ENCODE data around the gene SV2B. TPM values are rescaled to one million over a fixed set of nuclear protein-coding genes. Genes with fewer than 3 reads are reported as not detected.

SV2B gene
- total RNA-seq, 2 experiments from 2014 or later, result not detected

DNA sequence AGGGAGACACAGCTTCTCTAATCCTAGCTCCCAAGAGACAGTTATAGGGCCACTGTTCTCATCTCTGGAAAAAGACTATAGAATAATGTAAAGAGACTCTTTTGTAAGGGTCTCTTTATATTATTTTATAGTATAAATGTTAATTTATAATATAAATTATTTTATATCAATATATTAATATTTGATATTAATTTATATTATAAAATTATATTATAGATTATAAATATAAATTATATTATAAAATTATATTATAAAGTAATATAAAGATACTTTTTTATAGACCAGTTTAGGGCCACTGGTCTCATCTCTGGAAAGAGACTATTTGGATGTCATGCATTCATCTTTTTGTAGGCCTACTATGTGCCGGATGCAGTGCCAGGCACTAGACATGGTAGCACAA is 53.9 kb downstream of the SV2B start:
- no peaks in the 10 kb centered on the region for H3K36me3 Mint-ChIP-seq
- no peak overlapping the region for H3K27ac Mint-ChIP-seq
- no peaks in the 10 kb centered on the region for H3K9me3 Mint-ChIP-seq (ENCODE audit: low read depth)
- DNase-seq (no peak), ATAC-seq (no peak)
- CTCF ChIA-PET, result no interaction called here
- peaks cover 36% of the 10 kb centered on the region for H3K27me3 Mint-ChIP-seq
- no peaks in the 10 kb centered on the region for H3K4me1 Mint-ChIP-seq
- H3K4me3 Mint-ChIP-seq, result no peak overlapping the region

DNA sequence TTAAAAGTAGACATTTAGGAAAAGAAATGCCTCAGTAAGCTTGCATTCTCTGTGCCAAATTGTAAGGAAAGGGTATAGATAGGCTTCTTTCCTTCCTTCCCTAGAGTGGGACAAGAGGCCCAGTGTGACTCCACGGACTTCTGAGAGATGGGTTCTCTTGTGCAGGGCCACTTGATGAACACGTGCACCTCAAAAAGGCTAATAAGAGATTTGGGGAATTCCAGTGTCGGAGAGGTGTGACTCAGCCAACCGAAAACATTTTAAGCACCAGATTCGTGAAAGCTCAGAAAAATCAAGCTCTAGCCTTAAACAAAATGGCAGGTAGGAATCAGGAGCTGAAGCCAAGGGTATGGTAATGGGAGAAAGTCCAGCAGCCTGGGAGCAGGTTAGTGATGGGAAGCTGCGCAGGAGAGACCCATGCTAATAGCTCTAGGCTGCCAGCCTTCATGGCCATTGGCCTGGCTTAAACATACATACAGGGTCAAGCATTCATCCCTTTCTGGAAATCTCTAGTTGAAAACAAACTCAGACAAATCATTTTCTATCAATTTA is 56.2 kb downstream of the SV2B start:
- no peaks in the 10 kb centered on the region for H3K4me1 Mint-ChIP-seq
- H3K27ac Mint-ChIP-seq, result no peak overlapping the region
- H3K36me3 Mint-ChIP-seq, result no peaks in the 10 kb centered on the region
- CTCF ChIA-PET, result interaction anchor here (1.1 kb wide), 1 partner anchor 8 kb away, joined by 3 read pairs; no protein-coding TSS in a partner anchor
- DNase-seq (no peak), ATAC-seq (no peak)
- peaks cover 27% of the 10 kb centered on the region for H3K27me3 Mint-ChIP-seq
- H3K4me3 Mint-ChIP-seq, result no peak overlapping the region
- no peaks in the 10 kb centered on the region for H3K9me3 Mint-ChIP-seq (ENCODE audit: low read depth)

DNA sequence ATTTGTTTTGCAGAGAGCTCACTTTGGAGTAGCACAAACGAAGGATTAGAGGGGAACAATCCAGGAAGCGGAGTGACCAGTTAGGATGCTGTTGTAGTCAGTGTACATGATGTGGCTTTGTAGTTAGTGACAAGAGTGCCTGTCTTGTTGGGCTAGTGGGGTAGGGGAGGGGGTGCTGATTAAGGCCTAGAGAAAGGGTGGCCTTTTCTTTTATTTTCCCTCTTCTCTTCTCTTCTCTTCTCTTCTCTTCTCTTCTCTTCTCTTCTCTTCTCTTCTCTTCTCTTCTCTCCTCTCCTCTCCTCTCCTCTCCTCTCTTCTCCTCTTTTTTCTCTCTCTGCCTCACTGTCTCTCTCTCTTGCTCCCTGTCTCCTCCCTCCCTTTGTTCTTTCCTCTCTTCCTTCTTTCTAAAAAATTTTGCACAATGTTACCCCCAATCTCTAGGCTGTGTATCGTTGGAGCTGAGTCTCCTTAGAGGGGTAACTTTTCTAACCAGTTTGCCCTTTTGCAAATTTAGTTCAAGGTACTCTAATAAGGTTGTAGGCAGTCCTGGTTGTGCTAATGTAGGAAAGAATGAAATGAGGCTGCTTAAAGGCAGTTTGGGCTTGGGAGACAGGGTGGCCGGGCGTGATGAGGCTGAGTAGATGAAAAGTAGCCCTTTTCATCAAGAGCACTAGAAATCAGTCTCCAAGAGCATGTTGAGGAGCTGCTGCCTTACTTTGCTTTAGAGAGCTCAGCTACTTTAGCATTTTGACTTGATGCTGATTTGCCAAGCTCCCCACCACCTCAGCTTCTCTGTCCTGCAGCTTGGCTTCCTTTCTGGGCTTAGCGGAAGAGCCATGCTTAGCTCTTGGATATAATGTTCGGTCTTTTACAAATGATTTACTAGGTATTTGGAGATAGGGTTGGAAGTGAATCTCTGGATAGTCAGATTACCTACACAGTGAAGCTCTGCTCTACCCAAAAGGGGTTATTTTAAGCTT is 58.6 kb downstream of the SV2B start:
- ATAC-seq (no peak), DNase-seq (no peak)
- CTCF ChIA-PET, result no interaction called here
- Mint-ChIP-seq H3K4me3 (no peak overlapping the region), H3K27me3 (peaks cover 27% of the 10 kb centered on the region), H3K36me3 (no peaks in the 10 kb centered on the region), H3K27ac (no peak overlapping the region), H3K9me3 (ENCODE audit: low read depth) (no peaks in the 10 kb centered on the region), H3K4me1 (no peaks in the 10 kb centered on the region)

DNA sequence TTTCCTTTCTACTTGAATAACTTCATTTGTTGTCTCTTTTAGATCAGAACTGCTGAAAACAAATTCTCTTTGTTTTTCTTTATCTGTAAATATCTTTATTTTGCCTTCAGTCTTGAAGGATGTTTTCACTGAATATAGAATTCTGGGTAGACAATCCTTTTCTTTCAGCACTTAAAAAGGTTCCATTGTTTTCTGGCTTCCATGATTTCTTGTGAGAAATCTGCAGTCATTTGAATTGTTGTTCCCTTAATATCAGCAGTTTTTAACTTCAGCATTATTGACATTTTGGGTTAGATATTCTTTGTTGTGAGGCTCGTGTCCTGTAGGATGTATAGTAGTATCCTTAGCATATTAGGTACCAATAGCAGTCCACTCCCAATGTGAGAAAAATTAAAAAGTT is 65.8 kb downstream of the SV2B start:
- DNase-seq (no peak), ATAC-seq (no peak)
- Mint-ChIP-seq H3K4me3 (no peak overlapping the region), H3K27me3 (peaks cover 10% of the 10 kb centered on the region), H3K36me3 (peaks cover 1% of the 10 kb centered on the region), H3K9me3 (ENCODE audit: low read depth) (peaks cover 5% of the 10 kb centered on the region), H3K27ac (no peak overlapping the region), H3K4me1 (no peaks in the 10 kb centered on the region)
- CTCF ChIA-PET, result no interaction called here

DNA sequence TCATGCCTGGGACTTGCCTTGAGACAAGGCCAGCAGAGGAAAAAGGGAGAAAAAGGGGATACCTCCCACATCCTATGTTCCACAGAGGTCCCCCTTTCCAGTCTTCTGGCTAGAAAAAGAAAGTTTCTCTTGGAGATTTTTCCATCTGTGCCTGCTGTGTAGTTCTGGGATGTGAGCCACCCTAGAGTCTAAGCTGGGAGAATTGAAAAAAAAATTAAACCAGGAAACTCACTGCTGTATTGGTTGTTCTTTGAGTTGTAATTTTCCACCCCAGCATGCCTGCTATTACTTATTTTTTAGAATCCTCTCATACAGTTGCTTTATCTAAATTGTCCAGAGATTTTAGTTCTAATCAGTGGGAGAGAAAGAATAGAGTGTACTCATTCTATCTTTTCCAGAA is 68.4 kb downstream of the SV2B start:
- CTCF ChIA-PET, result no interaction called here
- no peak overlapping the region for H3K27ac Mint-ChIP-seq
- no peak for ATAC-seq
- peaks cover 5% of the 10 kb centered on the region for H3K9me3 Mint-ChIP-seq (ENCODE audit: low read depth)
- no peak for DNase-seq
- H3K36me3 Mint-ChIP-seq, result peaks cover 1% of the 10 kb centered on the region
- H3K27me3 Mint-ChIP-seq, result peaks cover 3% of the 10 kb centered on the region
- H3K4me3 Mint-ChIP-seq, result no peak overlapping the region
- H3K4me1 Mint-ChIP-seq, result no peaks in the 10 kb centered on the region

DNA sequence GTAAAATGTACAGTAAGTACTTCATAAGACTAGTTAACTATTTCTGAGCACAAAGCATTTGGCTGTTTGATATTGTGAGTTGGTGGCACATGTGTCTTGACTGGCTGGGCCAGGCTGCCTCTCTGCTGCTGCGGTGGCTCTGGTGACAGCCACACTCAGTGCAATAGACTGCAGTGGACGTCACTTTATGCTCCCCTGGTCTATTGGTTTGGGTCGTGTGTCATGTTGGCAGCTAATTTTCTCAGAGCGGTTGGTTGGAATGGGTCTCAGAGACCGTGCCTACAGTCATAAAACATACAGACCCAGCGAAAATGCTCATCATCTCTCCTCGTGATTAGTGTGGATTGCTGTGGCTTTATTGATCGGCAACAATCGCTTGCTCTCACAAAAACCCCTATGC is 71.3 kb downstream of the SV2B start:
- CTCF ChIA-PET, result interaction anchor here (0.5 kb wide), 1 partner anchor 1868 kb away, joined by 3 read pairs; no protein-coding TSS in a partner anchor
- H3K27ac Mint-ChIP-seq, result no peak overlapping the region
- peaks cover 6% of the 10 kb centered on the region for H3K27me3 Mint-ChIP-seq
- H3K36me3 Mint-ChIP-seq, result no peaks in the 10 kb centered on the region
- peaks cover 2% of the 10 kb centered on the region for H3K9me3 Mint-ChIP-seq (ENCODE audit: low read depth)
- no peak overlapping the region for H3K4me3 Mint-ChIP-seq
- DNase-seq, result no peak
- no peak for ATAC-seq
- no peaks in the 10 kb centered on the region for H3K4me1 Mint-ChIP-seq

DNA sequence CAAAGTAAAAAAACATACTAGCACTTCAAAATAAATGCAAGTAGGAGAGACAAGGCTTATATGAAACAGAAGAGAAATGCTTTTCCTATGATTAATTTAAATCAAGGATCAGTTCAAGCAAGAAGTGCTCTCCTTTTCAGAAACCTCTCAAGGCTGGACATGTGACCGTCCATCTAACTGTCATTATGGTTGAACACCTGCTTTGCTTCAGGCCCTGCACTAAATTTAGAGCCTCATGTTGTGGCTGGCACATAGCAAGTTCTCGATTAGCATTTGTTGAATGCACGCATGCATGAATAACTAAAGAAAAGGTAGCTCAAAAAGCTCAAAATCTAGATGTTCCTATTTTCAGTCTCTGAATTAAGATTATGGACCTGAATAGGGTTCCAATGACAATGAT is 82.0 kb downstream of the SV2B start:
- DNase-seq (no peak), ATAC-seq (no peak)
- H3K4me1 Mint-ChIP-seq, result no peaks in the 10 kb centered on the region
- CTCF ChIA-PET, result no interaction called here
- H3K9me3 Mint-ChIP-seq (ENCODE audit: low read depth), result no peaks in the 10 kb centered on the region
- no peak overlapping the region for H3K27ac Mint-ChIP-seq
- H3K4me3 Mint-ChIP-seq, result no peak overlapping the region
- H3K36me3 Mint-ChIP-seq, result no peaks in the 10 kb centered on the region
- peaks cover 36% of the 10 kb centered on the region for H3K27me3 Mint-ChIP-seq

DNA sequence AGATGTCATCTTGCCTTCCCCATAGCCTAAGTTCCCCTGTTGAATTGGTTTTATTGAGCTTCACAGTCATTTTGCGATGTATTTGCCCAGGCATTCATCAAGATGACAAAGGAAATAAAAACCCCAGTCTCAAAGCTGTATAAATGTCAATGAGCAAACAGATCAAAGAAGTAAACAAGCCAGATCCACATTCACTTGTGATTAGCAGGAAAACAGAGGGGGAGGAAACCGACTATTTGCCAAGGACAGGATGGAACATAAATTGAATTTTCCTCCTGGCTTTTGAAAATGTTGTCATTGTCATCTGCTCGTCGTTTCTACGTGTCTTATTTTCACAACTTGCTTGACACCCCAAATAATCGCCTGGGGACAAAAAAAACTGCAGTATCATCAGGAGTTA is 83.5 kb downstream of the SV2B start:
- no peak for ATAC-seq
- CTCF ChIA-PET, result no interaction called here
- Mint-ChIP-seq H3K9me3 (ENCODE audit: low read depth) (no peaks in the 10 kb centered on the region), H3K27me3 (peaks cover 36% of the 10 kb centered on the region), H3K4me1 (no peaks in the 10 kb centered on the region), H3K27ac (no peak overlapping the region), H3K36me3 (no peaks in the 10 kb centered on the region), H3K4me3 (no peak overlapping the region)
- no peak for DNase-seq

DNA sequence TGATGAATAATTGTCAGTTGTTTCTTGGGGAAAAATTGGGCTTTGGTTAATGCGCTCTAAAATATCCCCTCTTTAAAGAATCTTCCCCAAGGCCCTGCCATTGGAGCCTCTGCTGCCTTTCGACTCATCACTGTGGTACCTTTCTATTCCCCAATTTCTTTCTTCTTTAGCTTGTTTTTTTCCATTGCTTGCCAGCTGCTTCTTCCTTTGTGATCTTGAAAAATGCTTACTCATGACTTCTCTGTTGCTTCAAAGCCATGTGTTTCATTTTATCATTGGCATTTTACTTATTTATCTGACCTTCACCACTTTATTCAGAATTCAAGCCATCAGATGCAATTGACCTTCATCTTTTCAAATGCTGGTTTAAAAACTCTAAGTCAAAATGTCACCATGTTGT is 84.4 kb downstream of the SV2B start:
- H3K27me3 Mint-ChIP-seq, result peaks cover 36% of the 10 kb centered on the region
- no peaks in the 10 kb centered on the region for H3K36me3 Mint-ChIP-seq
- ATAC-seq (no peak), DNase-seq (no peak)
- no peaks in the 10 kb centered on the region for H3K9me3 Mint-ChIP-seq (ENCODE audit: low read depth)
- CTCF ChIA-PET, result no interaction called here
- no peak overlapping the region for H3K4me3 Mint-ChIP-seq
- no peak overlapping the region for H3K27ac Mint-ChIP-seq
- no peaks in the 10 kb centered on the region for H3K4me1 Mint-ChIP-seq

DNA sequence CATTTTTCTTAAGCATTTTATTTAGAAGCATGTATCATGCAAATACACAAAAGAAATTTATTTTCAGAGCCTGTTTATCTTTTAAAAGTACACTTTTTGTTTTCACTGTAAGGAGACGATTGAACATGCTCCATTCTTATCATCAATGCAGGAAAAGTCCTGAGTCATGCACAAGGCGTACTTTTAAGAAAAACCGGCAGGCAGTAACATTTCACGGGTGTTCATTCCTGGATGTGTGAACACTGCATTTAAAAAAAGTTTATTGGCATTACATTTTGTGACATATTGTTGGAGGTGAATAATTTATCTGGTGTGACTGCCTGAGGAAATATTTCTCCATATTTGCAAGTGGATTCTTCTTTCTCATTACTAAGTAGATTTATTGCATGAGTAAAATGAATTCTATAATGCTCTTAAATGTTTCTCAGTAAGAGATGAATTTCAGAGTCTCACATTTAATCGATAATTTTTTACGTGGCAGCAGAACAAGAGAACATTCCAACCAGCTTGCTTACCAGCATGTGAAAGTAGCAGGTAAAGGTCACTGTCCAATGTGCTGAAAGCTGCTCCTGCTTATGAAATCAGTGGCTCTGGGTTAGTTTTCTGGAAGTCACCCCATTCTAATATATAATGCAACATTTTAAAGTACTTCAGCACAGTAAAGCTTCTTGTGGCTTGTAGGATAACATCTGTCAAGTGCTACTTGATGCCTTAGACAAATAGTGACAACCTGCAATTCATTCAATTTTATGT is 87.0 kb downstream of the SV2B start:
- DNase-seq (no peak), ATAC-seq (no peak)
- Mint-ChIP-seq H3K4me1 (no peaks in the 10 kb centered on the region), H3K4me3 (no peak overlapping the region), H3K9me3 (ENCODE audit: low read depth) (no peaks in the 10 kb centered on the region), H3K27me3 (peaks cover 38% of the 10 kb centered on the region), H3K36me3 (no peaks in the 10 kb centered on the region), H3K27ac (no peak overlapping the region)
- CTCF ChIA-PET, result no interaction called here

DNA sequence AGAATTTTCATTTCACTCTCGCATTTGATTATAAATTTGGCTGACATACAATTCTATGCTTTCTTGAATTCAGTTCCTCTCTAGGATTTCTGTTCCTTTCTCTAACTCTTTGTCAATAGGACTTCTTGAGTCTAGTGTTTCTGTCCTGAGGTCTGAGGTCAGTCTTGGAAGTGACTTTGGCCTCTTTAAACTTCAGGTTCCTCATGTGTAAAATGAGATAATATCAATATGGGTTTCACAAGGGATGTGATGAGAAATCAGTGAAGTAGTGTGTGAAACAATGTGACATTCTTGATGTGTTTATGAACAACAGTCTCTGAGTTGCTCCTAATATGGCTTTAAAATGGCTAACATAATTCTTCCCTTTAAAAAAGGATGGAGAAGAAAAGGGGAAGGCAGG is 92.2 kb downstream of the SV2B start:
- DNase-seq (no peak), ATAC-seq (no peak)
- Mint-ChIP-seq H3K27ac (no peak overlapping the region), H3K27me3 (peaks cover 24% of the 10 kb centered on the region), H3K36me3 (no peaks in the 10 kb centered on the region), H3K4me3 (no peak overlapping the region), H3K4me1 (no peaks in the 10 kb centered on the region), H3K9me3 (ENCODE audit: low read depth) (no peaks in the 10 kb centered on the region)
- CTCF ChIA-PET, result no interaction called here

DNA sequence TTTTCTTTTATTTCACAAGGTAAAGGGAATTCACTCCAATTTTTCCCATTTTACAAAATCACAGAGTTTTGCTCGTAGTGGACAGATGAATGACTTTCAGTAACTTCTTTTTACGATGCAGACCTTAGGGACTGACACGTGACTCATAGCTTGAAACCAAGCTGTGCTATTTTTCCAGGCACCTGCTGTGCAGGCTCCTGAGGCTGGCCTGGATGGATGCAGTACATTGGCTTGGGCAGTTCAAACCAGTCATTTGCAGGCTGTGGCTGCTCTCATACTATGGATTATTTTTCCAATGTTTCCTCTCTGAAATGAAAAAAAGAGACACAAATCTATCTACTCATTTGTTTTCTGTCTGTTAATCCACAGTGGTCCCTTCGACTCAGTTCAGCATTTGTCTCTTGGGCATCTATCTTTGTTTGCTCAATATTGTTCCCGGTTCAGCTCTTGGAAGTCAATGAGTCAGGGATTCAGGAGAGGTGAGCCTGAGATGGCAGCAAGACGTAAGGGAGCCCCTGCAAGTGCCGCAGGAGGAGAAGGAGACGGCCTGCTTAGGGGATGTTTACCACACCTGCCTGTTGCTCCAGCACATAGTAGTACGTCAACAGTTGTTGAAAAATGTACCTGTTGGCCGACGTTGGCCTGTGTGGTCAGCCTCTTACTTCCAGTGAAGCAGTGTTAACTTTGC is 92.8 kb downstream of the SV2B start:
- H3K36me3 Mint-ChIP-seq, result no peaks in the 10 kb centered on the region
- H3K4me1 Mint-ChIP-seq, result no peaks in the 10 kb centered on the region
- H3K27me3 Mint-ChIP-seq, result peaks cover 24% of the 10 kb centered on the region
- H3K27ac Mint-ChIP-seq, result no peak overlapping the region
- no peak overlapping the region for H3K4me3 Mint-ChIP-seq
- ATAC-seq, result no peak
- CTCF ChIA-PET, result no interaction called here
- no peaks in the 10 kb centered on the region for H3K9me3 Mint-ChIP-seq (ENCODE audit: low read depth)
- DNase-seq, result no peak

DNA sequence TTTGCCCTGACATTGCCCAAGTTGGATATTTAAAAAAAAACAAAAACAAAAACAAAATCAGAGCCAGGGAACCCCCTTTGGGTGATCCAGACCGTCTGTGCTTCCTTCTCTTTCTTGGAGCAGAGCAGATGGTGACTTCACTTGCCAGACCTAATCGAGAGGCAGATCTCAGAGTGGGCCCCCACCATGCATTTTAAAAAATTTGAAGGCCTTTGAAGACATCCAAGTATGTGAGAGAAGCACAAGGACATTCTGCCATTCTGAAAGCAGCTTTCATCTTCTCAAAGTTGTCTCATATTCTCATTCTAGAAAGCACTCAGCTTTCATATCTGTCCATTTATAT is 93.3 kb downstream of the SV2B start:
- Mint-ChIP-seq H3K4me3 (no peak overlapping the region), H3K9me3 (ENCODE audit: low read depth) (no peaks in the 10 kb centered on the region), H3K36me3 (no peaks in the 10 kb centered on the region), H3K27ac (no peak overlapping the region), H3K27me3 (peaks cover 24% of the 10 kb centered on the region), H3K4me1 (no peaks in the 10 kb centered on the region)
- CTCF ChIA-PET, result no interaction called here
- ATAC-seq, result no peak
- DNase-seq, result no peak
